M059J (cell line): ENCODE results near the gene IMPA2. TPM values are rescaled to one million over a fixed set of nuclear protein-coding genes. Genes with fewer than 3 reads are reported as not detected.
"Not testable (repeated sequence)": the region's sequence is repeated elsewhere in the genome, so short reads cannot be mapped to it uniquely, and the experiment has no call there.

Experiments used
- DNase-seq: peaks from one replicate; pipeline ENCODE4 v3.0.0-alpha.2; 2012; ENCODE audit warnings: low read depth
- total RNA-seq: library from RNA; depleted of rRNA; stranded (reverse); fragments of >200 nt; shearing (Covaris generic); gene quantifications from 2 replicates; pipeline ENCODE4 v1.2.3, GENCODE V29; 2014; rRNA removed

The IMPA2 gene
- total RNA-seq = 9.6 and 10.4 TPM in 2 replicates

GRCh38 chr18:11981192-11981542, at the start of gene IMPA2:
Gene IMPA2, plus strand, starts transcription at chr18:11981507. Its CDS starts 163 bp downstream, at chr18:11981670.
- DNase-seq = no peak

- no peak for DNase-seq
These were observed 48.9 kb upstream of the IMPA2 start for GRCh38 chr18:11932393-11932792.

GRCh38 chr18:11937874-11938478, 43.3 kb upstream of the IMPA2 start:
- peak; percentile 64 for DNase-seq

- DNase-seq = no peak
These were observed 40.4 kb upstream of the IMPA2 start for GRCh38 chr18:11940956-11941355.

- DNase-seq = no peak
These were observed 37.8 kb upstream of the IMPA2 start for GRCh38 chr18:11943551-11943950.

- DNase-seq = no peak
These were observed 37.1 kb upstream of the IMPA2 start for GRCh38 chr18:11944252-11944651.

GRCh38 chr18:11944786-11945185, 36.5 kb upstream of the IMPA2 start:
- no peak for DNase-seq

GRCh38 chr18:11945834-11946659, 35.3 kb upstream of the IMPA2 start:
- peak; percentile 59 for DNase-seq

- DNase-seq = peak; percentile 69
These were observed 34.6 kb upstream of the IMPA2 start for GRCh38 chr18:11946756-11947155.

- DNase-seq = peak; percentile 97
These were observed 33.8 kb upstream of the IMPA2 start for GRCh38 chr18:11947214-11948191.

GRCh38 chr18:11948852-11949523, 32.3 kb upstream of the IMPA2 start:
- DNase-seq = no peak

- DNase-seq = no peak
These were observed 30.5 kb upstream of the IMPA2 start for GRCh38 chr18:11950824-11951223.

GRCh38 chr18:11951390-11951851, 29.9 kb upstream of the IMPA2 start:
- DNase-seq = no peak

- DNase-seq = no peak
These were observed 28.2 kb upstream of the IMPA2 start for GRCh38 chr18:11953113-11953512.

- DNase-seq = peak; percentile 83
These were observed 25.9 kb upstream of the IMPA2 start for GRCh38 chr18:11955239-11956029.

- DNase-seq = no peak
These were observed 24.7 kb upstream of the IMPA2 start for GRCh38 chr18:11956371-11957308.

GRCh38 chr18:11957636-11958035, 23.7 kb upstream of the IMPA2 start:
- no peak for DNase-seq

- DNase-seq = not testable (repeated sequence)
These were observed 21.7 kb upstream of the IMPA2 start for GRCh38 chr18:11959651-11960050.

- no peak for DNase-seq
These were observed 20.4 kb upstream of the IMPA2 start for GRCh38 chr18:11960743-11961380.
